WTC11 (cell line): Measurements from ENCODE around the gene RNF167. TPM values are rescaled to one million over a fixed set of nuclear protein-coding genes. Genes with fewer than 3 reads are reported as not detected.

ENCODE experiments used
- ATAC-seq: fragments of 200-7000 bp; cut with Tn5 transposase; 2 replicates; pipeline ENCODE4 v1.10.0; 2021; ENCODE audit warnings: mild to moderate bottlenecking, moderate library complexity
- CTCF ChIA-PET: fragments of 300-600 bp; sonication (Branson Sonifier 250); formaldehyde crosslinking; loops from one replicate; lab custom pipeline; 2021; ENCODE audit warnings: antibody characterized with exemption; lab: Charles Lee
- POLR2A ChIA-PET: fragments of 350-600 bp; sonication (Branson Sonifier 250); formaldehyde crosslinking; loops from one replicate; lab custom pipeline; 2021; ENCODE audit warnings: antibody characterized with exemption; lab: Charles Lee
- DNase-seq: peaks from one replicate; pipeline ENCODE4 v3.0.0; 2021; ENCODE audit warnings: low spot score
- H3K27ac Mint-ChIP-seq: 2 replicates; pipeline ENCODE4 v1.8.0; 2021; ENCODE audit warnings: mixed read lengths
- H3K27me3 Mint-ChIP-seq: 2 replicates; pipeline ENCODE4 v1.8.0; 2021; ENCODE audit warnings: low read depth, mild to moderate bottlenecking, moderate library complexity, mixed read lengths
- H3K36me3 Mint-ChIP-seq: 2 replicates; pipeline ENCODE4 v1.8.0; 2021; ENCODE audit warnings: mixed read lengths
- H3K4me1 Mint-ChIP-seq: 2 replicates; pipeline ENCODE4 v1.8.0; 2022; ENCODE audit warnings: mixed read lengths
- H3K4me3 Mint-ChIP-seq: 2 replicates; pipeline ENCODE4 v1.8.0; 2021; ENCODE audit warnings: mild to moderate bottlenecking, moderate library complexity, mixed read lengths
- H3K9me3 Mint-ChIP-seq: 2 replicates; pipeline ENCODE4 v1.8.0; 2021; ENCODE audit warnings: mixed read lengths
- AR ChIP-seq: fragments of 250-450 bp; sonication (Bioruptor Pico); IDR thresholded peaks from 2 replicates; pipeline ENCODE4 v1.9.0; 2021; ENCODE audit warnings: mild to moderate bottlenecking
- CBFB ChIP-seq: sonication (generic); formaldehyde crosslinking; IDR thresholded peaks from 2 replicates; pipeline ENCODE4 v1.8.1; 2022; ENCODE audit warnings: mild to moderate bottlenecking, low read depth, missing genetic modification reagents
- CTCF ChIP-seq: fragments of 200-600 bp; IDR thresholded peaks from 2 replicates; pipeline ENCODE4 v1.8.0; 2022; ENCODE audit warnings: antibody characterized with exemption
- FOXP4 ChIP-seq: sonication (generic); formaldehyde crosslinking; IDR thresholded peaks from 2 replicates; pipeline ENCODE4 v1.8.0; 2022; ENCODE audit warnings: mild to moderate bottlenecking, missing genetic modification reagents
- GABPB1 ChIP-seq: sonication (generic); formaldehyde crosslinking; IDR thresholded peaks from 2 replicates; pipeline ENCODE4 v1.8.1; 2023; ENCODE audit warnings: mild to moderate bottlenecking, missing genetic modification reagents
- JAZF1 ChIP-seq: fragments of 250-450 bp; sonication (Bioruptor Pico); IDR thresholded peaks from 2 replicates; pipeline ENCODE4 v1.9.0; 2021; ENCODE audit warnings: moderate library complexity, mild to moderate bottlenecking, inconsistent platforms
- MYBL2 ChIP-seq: sonication (generic); formaldehyde crosslinking; IDR thresholded peaks from 2 replicates; pipeline ENCODE4 v1.8.1; 2023; ENCODE audit warnings: mild to moderate bottlenecking, moderate library complexity, missing genetic modification reagents
- NFATC4 ChIP-seq: fragments of 250-450 bp; sonication (Bioruptor Pico); IDR thresholded peaks from 2 replicates; pipeline ENCODE4 v1.9.0; 2021; ENCODE audit warnings: mild to moderate bottlenecking
- NR2C2 ChIP-seq: sonication (generic); formaldehyde crosslinking; IDR thresholded peaks from 2 replicates; pipeline ENCODE4 v1.8.0; 2022; ENCODE audit warnings: mild to moderate bottlenecking, missing genetic modification reagents
- OVOL2 ChIP-seq: fragments of 250-450 bp; sonication (Bioruptor Pico); IDR thresholded peaks from 2 replicates; pipeline ENCODE4 v1.9.0; 2021; ENCODE audit warnings: mild to moderate bottlenecking, borderline replicate concordance
- PRDM15 ChIP-seq: sonication (generic); formaldehyde crosslinking; IDR thresholded peaks from 2 replicates; pipeline ENCODE4 v1.8.0; 2022; ENCODE audit warnings: missing genetic modification reagents
- RORB ChIP-seq: fragments of 250-450 bp; sonication (Bioruptor Pico); IDR thresholded peaks from 2 replicates; pipeline ENCODE4 v1.9.0; 2021; ENCODE audit warnings: mild to moderate bottlenecking
- SOX15 ChIP-seq: fragments of 250-450 bp; sonication (Bioruptor Pico); IDR thresholded peaks from 2 replicates; pipeline ENCODE4 v1.9.0; 2021; ENCODE audit warnings: mild to moderate bottlenecking
- USF1 ChIP-seq: sonication (generic); formaldehyde crosslinking; IDR thresholded peaks from 2 replicates; pipeline ENCODE4 v1.8.0; 2022; ENCODE audit warnings: mild to moderate bottlenecking, missing genetic modification reagents
- ZBTB21 ChIP-seq: sonication (generic); formaldehyde crosslinking; IDR thresholded peaks from 2 replicates; pipeline ENCODE4 v1.8.1; 2023; ENCODE audit warnings: mild to moderate bottlenecking, missing genetic modification reagents, borderline replicate concordance
- ZNF138 ChIP-seq: sonication (generic); formaldehyde crosslinking; conservative IDR thresholded peaks from 2 replicates; pipeline ENCODE4 v1.8.1; 2022; ENCODE audit warnings: mild to moderate bottlenecking, moderate library complexity, missing genetic modification reagents
- total RNA-seq: library from RNA; stranded (reverse); gene quantifications from 3 replicates; pipeline ENCODE4 v1.2.3, GENCODE V29; 2021
- TF ChIP-seq, protein P1 (sequence below): fragments of 250-450 bp; sonication (Bioruptor Pico); IDR thresholded peaks from 2 replicates; pipeline ENCODE4 v1.9.0; 2021; ENCODE audit warnings: moderate library complexity, mild to moderate bottlenecking, inconsistent platforms, borderline replicate concordance
- TF ChIP-seq, protein P2 (sequence below): fragments of 250-450 bp; sonication (Bioruptor Pico); IDR thresholded peaks from 2 replicates; pipeline ENCODE4 v1.9.0; 2021; ENCODE audit warnings: mild to moderate bottlenecking
- TF ChIP-seq, protein P3 (sequence below): sonication (generic); formaldehyde crosslinking; IDR thresholded peaks from 2 replicates; pipeline ENCODE4 v1.8.0; 2023; ENCODE audit warnings: missing genetic modification reagents

RNF167 gene
- total RNA-seq, 1 experiment from 2014 or later, result 143 TPM

- TF ChIP-seq PRDM15 (CRISPR knock-in tag) (no peak), ZBTB21 (no peak), SOX15 (CRISPR knock-in tag) (no peak), JAZF1 (CRISPR knock-in tag) (no peak)
Measured at GRCh38 chr17:4978726-4979125, 38.7 kb downstream of the RNF167 start (continued).

DNA sequence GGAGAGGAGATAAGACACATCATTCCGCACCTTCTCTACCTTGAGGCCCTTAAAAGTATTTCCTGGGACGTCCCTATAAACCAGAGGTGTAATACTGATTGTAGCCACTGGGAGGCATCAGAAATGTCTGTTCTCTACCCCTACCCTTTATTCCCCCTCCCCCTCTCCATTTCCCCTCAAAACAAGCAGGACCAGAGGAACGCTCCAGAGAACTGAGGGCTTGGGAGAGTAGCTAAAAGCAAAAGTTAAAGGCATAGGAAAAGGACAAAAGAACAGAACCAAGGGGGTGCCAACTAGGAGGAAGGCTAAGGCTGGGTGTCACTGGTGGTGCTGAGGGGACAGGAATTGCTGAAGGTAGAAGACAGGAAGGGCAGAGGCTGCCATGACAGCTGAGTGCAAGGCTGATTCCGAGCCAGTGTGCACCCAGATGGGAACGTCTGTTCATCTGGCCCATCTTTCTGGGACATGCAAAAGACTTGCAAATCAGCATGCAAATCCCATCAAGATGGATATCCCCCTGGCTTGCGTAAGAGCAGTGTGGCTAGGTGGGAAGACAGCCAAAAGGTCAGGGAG, 40.7 kb downstream of the RNF167 start:
- Mint-ChIP-seq H3K4me3 (no peak overlapping the region), H3K27ac (no peak overlapping the region), H3K4me1 (peaks cover 5% of the 10 kb centered on the region), H3K36me3 (no peaks in the 10 kb centered on the region), H3K9me3 (no peaks in the 10 kb centered on the region), H3K27me3 (peaks cover 43% of the 10 kb centered on the region)
- ATAC-seq, result peak; percentile 91
- ChIA-PET POLR2A (interaction anchor here (0.7 kb wide), 1 partner anchor 31 kb away, joined by 3 read pairs; no protein-coding TSS in a partner anchor), CTCF (interaction anchor here (0.6 to 2.3 kb wide), 11 partner anchors 10 to 81 kb away, joined by 3 to 33 read pairs (median 6); partner anchors contain the start of genes INCA1, KIF1C, PFN1 and RNF167)
- peak; percentile 31 for DNase-seq
- peak; percentile 78 for TF ChIP-seq CTCF
- TF ChIP-seq NFATC4 (CRISPR knock-in tag), result no peak

GRCh38 chr17:4982305-4982704, 42.2 kb downstream of the RNF167 start:
- H3K27ac Mint-ChIP-seq, result no peak overlapping the region
- peaks cover 15% of the 10 kb centered on the region for H3K4me1 Mint-ChIP-seq
- H3K4me3 Mint-ChIP-seq, result no peak overlapping the region
- H3K27me3 Mint-ChIP-seq, result peaks cover 37% of the 10 kb centered on the region
- no peaks in the 10 kb centered on the region for H3K9me3 Mint-ChIP-seq
- no peaks in the 10 kb centered on the region for H3K36me3 Mint-ChIP-seq
- ChIA-PET CTCF (no interaction called here), POLR2A (no interaction called here)
- no peak for ATAC-seq
- no peak for DNase-seq
- TF ChIP-seq MYBL2 (CRISPR knock-in tag), result no peak
- TF ChIP-seq AR (CRISPR knock-in tag), result no peak
- TF ChIP-seq GABPB1 (CRISPR knock-in tag), result no peak
- TF ChIP-seq CBFB, result no peak
- TF ChIP-seq, protein P1, sequence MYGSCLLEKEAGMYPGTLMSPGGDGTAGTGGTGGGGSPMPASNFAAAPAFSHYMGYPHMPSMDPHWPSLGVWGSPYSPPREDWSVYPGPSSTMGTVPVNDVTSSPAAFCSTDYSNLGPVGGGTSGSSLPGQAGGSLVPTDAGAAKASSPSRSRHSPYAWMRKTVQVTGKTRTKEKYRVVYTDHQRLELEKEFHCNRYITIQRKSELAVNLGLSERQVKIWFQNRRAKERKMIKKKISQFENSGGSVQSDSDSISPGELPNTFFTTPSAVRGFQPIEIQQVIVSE, result no peak
- TF ChIP-seq, protein P2, sequence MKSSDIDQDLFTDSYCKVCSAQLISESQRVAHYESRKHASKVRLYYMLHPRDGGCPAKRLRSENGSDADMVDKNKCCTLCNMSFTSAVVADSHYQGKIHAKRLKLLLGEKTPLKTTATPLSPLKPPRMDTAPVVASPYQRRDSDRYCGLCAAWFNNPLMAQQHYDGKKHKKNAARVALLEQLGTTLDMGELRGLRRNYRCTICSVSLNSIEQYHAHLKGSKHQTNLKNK (CRISPR knock-in tag), result no peak
- TF ChIP-seq NR2C2 (CRISPR knock-in tag), result no peak
- TF ChIP-seq, protein P3, sequence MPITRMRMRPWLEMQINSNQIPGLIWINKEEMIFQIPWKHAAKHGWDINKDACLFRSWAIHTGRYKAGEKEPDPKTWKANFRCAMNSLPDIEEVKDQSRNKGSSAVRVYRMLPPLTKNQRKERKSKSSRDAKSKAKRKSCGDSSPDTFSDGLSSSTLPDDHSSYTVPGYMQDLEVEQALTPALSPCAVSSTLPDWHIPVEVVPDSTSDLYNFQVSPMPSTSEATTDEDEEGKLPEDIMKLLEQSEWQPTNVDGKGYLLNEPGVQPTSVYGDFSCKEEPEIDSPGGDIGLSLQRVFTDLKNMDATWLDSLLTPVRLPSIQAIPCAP, result no peak
- no peak for TF ChIP-seq OVOL2 (CRISPR knock-in tag)
- no peak for TF ChIP-seq USF1 (CRISPR knock-in tag)
- TF ChIP-seq FOXP4 (CRISPR knock-in tag), result no peak
- TF ChIP-seq SOX15 (CRISPR knock-in tag), result no peak
- TF ChIP-seq ZNF138 (CRISPR knock-in tag), result no peak
- TF ChIP-seq RORB, result no peak
